Fibroblast of skin of abdomen (primary cell): Measurements from ENCODE around the gene SOBP.

ENCODE experiments used
- DNase-seq: peaks from one replicate; pipeline ENCODE4 v3.0.0-alpha.2; 2013

The SOBP gene

DNA sequence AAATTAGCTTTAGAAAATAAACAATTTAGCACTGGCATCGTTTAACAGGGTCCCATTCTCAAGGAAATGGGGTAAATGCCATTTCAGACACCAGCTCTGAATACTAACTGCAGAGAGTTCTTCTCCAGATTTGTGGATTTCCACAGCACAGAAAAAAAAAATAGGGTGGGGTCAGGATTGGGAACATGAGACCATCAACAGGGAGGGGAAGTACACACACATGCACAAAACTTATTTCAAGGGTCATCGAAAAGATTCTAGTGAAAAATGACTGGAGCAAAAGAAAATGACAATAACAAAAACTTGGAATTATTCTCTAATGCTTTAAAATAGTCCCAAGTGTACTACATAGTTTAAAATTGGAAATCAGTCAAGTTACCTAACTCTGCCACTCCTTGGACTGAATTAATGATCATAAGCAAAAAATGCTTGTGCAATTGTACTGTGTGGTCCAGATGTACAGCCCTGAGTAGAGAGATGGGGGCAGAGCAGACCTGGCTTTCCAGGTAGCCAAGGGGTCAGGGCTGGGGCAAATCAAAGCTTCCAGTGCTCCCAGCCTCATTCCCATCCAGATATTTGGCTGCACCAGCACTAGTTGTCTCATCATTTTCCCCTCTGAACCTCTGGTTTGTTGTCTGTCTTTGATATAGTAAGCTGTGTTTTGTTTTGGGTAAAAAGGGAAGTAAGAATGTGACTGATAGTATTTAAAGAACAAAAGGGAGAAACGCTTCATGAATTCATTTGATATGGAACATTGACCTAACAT lies 152.4 kb downstream of the SOBP start:
- DNase-seq, result no peak

DNA sequence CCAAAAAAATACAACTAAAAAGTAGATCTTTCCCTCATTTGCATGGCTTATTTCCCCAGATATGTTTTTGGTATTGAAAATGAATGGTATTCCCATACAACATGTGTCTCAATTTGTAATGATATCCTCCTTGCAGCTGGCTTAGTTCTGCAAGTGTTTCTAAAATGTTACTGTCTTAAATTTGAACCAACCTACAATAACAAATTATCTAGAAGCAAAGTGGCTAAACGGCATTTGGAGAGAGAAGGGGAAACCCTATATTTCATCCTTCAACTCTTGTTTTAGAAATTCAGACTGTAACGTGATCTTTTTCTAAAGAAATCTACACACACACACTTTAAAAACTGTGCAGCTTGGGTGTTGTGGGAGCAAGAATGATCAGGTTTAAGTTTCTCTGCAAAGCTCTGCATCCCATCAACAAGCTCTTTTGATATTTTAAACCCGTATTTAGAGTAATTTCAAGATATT lies 153.0 kb downstream of the SOBP start:
- DNase-seq, result no peak

DNA sequence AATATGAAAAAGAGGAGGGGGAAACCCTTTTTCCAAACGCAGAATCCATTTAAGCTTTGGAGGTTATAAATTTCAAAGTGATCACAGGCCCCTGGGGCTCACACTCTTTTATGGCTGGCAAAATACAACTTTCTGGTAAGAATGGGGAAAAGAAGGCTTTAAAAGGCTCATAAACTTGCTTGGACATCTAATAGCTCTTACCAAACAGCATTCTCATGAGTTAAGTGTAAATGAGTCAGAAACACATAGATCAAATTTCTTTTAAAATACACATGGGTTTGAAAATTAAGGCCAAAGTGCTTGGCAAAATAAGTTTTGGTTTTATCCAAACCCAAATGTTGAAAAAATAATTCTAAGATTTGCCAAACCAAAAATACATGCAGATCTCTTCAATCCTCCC lies 154.6 kb downstream of the SOBP start:
- no peak for DNase-seq

DNA sequence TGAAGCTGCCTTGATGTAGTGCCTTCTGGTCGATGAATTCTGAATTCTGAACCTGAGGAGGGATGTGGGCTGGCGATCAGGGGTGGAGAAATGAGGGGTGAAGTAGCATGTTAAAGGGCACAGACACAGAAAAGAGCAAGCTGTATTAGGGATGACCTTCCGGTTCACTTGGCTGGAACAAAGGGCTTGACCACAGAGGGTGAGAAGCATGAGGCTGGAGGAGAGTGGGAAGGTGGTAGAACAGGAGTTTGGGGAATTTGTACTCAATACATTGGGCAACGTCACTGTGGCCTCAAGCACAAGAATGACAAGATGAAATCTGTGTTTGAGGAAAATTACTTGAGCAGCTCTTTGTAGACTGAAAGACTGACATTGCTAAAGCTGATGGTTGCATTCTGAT lies 155.8 kb downstream of the SOBP start:
- no peak for DNase-seq

DNA sequence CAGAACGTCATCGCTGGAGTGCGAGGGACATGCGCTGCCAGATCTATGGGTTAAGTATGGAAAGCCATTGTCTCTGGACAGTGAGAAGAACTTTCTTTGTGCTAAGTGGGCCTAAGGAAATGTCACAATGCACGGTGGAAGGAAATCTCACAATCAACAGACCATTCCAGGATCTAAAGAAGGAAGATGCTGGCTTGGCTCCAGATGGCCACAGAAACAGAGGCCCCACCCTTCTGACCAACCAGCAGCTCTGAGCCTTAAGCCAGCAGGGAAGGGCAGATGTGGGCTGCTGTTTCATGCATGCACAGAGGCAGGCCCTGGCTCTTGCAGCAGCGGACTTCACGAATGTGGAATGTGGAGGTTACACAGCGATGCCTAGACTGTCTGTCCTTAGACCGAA lies 156.3 kb downstream of the SOBP start:
- DNase-seq, result no peak

DNA sequence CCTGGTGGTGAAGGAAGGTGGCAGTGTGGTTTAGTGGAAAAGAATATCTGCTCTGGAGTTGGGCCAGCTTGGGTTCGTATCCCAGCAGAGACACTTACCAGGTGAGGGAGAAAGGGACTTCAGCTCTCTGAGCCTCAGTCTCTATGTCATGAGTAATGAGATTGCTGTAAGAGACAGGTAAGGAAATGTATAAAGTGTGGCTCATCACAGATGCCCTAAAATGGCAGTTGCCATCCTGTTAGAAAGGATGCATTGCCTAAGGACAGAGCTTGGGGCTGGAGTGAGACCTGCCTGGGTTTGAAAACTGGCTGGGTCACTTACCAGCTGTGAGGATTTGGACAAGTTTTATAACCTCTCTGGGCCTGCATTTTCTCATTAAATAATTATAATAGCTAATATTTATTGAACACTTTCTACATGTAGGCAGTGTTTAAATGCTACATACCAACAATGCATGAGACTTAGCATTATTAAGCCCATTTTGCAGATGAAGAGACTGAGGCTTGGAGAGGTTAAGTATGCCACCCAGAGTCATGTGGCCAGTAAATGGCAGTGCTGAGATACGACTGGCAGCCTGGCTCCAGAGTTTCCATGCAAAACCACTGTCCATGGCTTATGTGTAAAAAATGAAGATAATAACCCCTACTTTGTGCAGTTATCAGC lies 157.0 kb downstream of the SOBP start:
- DNase-seq, result no peak

DNA sequence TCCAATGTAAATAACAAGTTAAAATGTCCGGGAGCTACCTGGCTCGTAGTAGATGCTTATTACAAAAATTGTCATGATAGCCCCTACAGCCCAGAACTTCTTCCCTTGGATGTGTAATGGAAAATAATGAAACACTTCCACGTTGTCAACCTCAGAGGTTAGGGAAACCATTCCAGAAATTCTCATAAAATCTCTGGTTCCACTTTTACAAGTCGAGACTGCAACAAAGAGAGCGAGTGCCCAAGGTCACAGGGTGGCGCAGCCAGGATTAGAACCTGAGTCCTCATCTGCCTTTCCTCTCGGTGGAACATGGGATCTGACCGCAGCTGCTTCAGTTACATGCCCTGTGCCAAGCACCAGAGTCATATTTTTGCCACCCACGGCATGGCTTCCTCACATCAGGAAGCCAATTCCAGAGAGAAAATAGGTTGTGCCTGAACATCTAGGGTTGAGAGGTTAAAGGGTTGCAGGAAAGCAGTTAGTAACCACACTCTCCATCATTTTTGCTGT lies 157.6 kb downstream of the SOBP start:
- DNase-seq, result no peak

DNA sequence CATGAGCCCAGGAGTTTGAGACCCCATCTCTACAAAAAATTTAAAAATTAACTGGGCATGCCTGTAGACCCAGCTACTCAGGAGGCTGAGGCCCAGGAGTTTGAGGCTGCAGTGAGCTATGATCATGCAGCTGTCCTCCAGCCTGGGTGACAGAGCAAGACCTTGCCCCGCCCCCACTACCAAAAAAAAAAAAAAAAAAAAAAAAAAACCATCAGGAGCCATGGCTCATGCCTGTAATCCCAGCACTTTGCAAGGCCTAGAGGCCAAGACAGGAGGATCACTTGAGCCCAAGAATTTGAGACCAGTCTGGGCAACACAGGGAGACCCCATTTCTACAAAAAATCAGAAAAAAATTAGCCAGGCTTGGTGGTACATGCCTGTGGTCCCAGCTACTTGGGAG lies 159.1 kb downstream of the SOBP start:
- no peak for DNase-seq

DNA sequence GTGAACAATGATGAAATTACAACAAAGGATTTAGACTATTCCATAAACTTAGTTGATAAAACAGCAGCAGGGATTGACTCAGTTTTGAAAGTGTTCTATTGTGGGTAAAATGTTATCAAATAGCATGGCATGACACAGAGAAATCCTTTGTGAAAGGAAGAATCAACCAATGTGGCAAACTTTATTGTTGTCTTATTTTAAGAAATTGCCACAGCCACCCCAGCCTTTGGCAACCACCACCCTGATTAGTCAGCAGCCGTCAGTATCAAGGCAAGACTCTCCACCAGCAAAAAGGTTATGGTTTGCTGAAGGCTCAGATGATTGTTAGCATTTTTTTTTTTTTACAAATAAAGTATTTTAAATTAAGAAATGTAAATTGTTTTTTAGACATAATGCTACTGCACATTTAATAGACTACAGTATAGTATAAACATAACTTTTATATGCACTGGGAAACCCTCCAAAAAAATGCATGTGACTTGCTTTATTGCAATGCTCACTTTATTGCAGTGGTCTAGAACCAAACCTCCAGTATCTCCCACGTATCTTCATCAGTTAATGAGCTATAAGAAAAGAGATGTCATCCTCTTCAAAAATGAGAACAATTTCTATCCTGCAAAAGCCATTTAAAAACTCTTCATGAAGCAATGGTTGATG lies 162.7 kb downstream of the SOBP start:
- no peak for DNase-seq

DNA sequence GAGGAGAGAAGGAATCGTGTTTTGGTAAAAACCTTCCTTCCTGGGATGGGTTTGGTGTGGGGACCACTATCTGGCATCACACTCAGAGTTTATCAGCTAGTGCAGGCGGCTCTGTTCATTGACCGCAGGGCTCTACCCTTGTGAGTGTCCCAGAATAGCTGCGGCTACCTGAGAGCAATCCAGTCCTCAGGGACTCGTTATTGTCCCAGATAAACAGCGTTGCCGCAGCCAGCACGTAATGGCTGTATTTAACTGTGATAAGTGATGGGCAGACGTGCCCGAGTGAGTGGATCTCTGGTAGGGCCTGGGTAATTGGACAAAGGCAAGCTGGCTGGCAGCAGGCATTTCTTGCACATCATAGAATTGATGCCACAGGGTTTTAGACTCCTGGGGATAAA lies 163.3 kb downstream of the SOBP start:
- DNase-seq, result no peak

DNA sequence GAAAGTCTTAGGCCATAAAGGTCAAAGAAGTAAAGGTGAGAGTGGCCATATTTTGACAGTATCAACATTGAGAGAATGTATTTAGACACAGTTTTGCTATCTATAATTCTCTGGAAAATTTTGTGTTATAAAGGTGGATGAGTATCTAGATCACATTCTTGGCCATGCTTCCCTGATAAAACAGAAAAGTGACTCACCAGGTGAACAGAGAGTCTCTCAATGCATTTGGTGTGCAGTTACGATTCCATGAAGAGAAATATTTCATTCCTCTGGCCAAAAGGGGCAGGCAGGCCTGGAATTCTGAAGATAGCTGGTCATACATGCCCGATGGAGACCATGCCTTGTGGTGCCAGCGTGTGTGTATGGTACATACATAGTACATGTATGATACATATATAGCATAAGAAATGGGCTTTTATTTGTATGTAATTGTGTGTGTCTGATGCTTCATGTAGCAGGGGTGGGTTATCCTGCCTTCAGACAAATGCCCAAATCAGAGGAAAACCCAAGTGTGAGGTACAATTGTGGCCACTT lies 164.0 kb downstream of the SOBP start:
- no peak for DNase-seq

DNA sequence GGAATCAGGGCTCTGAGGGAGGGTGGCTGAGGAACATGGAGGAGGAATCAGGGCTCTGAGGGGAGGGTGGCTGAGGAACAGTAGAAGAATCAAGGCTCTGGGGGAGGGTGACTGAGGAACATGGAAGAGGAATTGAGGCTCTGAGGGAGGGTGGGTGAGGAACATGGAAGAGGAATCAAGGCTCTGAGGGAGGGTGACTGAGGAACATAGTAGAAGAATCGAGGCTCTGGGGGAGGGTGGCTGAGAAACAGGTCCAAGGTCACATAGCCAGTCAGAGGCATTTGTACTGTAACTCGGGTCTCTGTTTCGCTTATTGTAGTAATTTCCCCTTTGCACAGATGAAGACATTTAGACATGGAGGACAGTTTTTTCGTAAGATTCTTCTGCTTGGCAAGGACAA lies 164.8 kb downstream of the SOBP start:
- no peak for DNase-seq

DNA sequence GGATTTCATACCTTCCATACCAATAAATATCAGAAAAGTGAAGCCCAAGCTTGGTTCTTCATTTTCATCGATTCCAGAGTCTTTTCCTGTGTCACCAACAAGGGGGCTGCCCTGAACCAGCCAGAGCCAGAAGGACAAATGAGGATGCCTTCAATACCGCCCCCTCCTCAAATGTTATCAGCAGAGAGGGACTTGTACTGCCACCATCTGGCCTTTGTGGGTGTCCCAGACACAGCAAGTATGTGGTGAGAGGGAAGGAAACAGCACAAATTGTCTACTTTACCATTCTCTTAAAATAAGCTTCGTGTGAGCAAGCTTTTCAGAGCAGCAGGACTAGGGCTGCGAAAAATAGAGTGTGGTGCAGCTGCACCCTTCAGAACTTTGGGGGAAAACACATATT lies 165.3 kb downstream of the SOBP start:
- DNase-seq, result no peak

DNA sequence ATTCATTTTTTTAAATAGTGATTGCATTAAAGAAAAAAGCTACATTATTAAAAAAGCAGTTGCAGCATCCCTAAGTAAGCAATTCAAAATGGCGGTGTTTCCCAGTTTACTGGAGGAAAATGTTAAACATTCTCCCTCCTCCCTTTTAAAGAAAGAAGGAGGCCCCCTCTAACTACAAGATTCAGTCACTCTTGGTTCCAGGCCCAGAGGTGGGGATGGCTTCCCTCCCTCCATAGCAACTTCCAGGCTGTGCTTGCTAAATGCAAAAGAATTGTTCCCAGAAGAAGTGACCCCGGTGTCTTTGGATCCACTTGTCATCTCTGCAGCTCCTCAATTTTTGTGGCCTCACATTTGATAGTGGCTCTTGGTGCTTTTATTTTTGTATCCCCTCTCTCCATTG lies 165.9 kb downstream of the SOBP start:
- no peak for DNase-seq

DNA sequence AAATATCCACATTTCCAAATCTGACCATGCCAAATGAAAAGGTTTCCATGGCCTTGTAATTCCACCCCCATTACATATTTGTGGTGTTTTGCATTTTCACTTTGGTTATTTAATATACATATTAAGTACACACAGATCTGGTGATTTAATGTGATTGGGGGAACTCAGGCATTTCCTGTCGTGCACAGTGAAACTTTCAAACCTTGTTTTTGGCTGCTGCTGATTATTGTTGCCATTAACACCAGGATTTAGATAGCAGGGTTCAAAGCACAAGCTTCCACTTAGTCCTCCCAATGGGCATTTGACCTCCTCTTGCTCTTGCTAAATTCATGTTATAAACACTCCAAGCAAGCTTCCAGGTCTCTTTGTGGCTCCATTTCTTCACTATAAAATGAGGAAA lies 166.5 kb downstream of the SOBP start:
- DNase-seq, result peak; percentile 31

DNA sequence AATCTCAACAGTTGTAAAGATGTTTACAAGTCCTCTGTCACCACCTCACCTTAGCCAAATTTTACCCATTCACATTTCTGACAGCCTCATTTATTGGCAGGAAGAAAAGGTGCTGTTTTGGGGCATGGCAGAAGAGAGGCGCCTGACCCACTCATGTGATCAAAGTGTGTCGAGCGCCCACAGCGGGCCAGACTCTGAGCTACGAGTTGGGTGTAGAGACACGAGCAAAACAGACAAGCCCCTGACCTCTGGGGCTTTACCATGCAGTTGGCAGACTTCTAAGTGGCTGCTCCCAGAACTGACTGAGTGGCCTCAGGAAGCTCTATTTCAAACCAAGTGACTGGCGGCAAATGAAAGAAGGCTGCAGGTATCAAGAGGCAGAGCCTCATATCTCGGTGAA lies 167.0 kb downstream of the SOBP start:
- no peak for DNase-seq

DNA sequence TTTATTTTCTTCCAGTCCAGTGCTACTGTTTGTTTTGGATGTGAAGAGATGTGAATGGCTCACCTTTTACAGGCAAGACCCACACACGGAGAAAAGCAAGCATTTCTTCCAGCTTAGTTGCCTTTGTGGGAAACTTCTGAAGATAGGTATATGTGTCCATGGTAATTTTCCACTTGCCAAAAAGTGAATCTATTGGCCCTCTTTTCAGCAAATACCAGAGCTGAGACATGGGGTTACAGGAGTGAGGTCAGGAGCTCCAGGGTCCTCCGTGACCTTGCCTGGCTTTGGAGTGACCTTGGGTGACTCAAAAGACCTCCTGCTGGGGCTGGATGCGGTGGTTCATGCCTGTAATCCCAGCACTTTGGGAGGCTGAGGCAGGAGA lies 167.4 kb downstream of the SOBP start:
- DNase-seq, result no peak

DNA sequence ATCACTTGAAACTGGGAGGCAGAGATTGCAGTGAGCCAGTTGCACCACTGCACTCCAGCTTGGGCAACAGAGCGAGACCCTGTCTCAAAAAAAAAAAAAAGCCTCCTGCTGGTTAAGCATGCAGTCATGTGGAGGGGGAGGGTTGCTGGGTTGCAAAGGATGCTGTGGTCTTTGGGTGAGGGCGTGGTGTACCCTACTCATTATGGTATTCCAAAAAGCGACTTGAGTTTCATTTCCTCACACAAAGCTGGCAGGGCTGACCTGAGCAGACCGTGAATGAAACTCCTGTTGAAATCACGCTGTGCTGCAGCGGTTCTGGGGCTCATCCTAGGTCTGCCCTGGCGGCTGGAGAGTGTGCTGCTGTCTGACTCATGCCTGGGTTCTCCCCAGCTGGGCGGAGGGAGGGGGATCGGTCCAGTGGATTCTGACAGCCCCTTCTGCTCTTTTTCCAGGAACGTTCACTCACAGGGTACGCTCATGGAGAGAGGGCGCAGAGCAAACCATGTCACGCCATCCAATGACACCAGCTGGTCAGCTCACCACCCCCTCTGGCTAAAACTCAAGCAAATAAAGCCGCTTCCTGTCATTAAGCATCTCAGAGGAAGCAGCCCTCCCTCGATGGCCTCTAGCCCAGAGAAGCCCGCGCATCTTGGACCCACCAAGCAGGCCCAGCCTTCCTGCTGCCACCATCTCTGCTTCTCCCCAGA lies 168.0 kb downstream of the SOBP start:
- peak; percentile 31 for DNase-seq

DNA sequence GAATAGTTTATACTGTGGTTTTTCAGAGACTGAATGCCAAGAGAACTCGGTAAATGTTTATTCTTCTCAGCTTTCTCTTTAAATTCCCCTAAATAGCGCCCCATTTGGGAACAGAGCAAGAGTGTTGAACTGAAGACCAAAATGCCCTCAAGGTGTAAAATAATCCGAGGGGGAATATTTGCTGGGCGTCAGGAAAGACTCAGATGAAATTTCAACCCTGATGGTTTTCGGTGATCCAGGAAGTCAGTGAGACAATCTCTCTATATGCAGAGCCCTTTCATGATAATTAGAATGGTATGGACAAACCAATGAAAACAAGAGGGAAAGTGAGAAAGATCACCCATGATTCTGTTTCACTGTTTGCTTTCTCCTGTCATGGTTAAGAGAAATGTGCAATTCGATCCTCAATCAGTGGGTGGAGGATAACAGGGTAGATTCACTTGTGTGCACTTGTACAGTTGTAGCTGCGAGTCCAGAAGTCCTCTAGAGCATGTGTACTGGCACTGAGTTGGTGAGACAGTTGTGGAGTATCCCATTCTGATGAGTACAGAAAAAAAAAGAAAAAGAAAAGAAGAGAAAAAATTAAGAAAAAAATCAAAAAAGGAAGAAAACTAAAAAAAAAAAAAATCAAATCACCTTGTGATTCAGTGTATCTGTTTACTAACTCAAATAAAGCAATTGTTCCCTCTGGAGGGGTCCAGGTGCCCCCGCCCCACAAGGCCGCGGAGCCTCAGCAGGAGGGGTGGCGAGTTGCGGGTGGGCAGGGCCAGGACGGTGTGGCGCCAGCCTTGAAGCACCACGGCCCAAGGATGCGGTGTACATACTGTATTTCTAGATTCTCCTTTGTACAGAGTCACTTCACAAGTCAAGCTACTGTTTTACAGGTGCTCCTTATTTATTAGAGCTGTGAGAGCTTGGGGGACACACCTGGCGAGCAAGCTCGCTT lies 169.3 kb downstream of the SOBP start:
- DNase-seq, result no peak

DNA sequence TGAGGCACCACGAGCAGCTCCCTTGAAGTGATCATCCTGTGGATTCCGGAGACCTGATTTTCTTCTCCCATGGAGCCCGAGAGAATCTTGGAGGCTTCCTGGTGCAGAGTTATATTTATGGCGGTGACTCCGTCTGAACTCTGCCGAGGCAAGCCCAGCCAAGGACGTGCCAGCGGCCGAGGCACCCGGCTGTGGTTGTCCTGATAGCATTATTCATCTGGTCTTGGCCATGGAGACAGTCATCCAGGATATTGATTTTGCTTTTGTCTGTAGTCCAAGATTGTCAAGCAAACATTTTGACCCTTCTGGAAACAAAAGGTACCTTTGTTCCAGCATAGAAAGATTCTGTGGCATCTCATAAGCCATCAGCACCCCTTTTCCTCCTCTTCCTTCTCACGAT lies 170.9 kb downstream of the SOBP start:
- DNase-seq, result no peak

DNA sequence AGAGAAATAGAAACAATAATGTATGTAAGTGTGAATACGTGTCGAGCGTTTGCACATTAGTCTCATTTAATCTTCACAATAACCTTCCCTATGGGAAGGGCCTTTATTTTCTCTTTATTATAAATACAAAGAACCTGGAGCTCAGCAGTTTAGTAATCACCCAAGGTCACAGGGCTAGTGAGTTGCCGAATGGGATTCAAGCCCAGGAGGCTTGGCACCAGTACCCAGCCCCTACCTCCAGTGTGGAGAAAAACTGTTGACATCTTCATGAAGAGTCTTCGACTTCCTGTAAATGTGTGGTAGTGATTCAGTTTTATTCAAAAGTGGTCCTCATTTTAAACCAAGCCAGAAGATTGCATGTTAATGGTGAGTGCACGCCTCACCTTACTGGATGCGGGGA lies 171.4 kb downstream of the SOBP start:
- no peak for DNase-seq

DNA sequence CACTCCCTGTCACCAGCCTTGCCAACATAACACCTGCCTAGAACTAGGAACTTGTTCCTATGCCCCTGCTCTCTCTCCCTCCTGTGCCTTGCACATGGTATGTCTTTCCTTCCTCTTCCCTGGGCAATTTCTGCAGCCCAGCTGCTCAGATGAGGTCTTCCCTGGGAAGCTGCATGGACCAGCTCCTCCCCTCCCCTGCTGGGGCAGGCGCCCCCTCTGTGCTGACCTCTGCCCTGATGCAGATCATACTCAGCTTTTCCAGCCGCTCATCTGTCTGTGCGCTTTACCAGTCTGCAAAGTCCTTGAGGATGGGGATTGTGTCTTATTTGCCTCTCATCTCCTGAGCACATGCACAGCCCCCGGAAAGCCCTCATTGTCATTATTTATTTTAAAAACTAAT lies 172.4 kb downstream of the SOBP start:
- DNase-seq, result no peak
